ENCODE results near the gene RENBP.

RENBP gene

DNA sequence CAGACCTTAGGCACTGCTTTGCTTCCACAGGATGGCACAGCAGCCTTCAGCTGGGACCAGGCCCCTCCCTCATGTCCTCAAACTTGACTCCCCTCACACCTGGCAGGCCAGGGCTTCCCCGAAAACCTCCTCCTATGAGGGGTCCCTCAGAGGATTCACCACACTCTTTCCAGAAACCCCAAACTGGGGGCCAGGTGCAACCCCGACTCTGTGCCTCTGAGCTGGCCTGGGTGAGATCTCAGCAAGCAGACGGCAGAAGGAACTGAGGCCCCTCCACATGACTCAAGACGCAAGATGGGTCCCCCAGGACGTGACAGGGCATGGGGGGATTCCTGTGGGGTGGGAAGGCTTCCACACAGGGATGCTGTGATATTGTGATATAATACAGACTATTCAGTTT lies 21.0 kb upstream of the RENBP start:
- no peak overlapping the region for H3K4me3 ChIP-seq (ENCODE audit: low read depth, low read length)
- TF ChIP-seq, protein P1, sequence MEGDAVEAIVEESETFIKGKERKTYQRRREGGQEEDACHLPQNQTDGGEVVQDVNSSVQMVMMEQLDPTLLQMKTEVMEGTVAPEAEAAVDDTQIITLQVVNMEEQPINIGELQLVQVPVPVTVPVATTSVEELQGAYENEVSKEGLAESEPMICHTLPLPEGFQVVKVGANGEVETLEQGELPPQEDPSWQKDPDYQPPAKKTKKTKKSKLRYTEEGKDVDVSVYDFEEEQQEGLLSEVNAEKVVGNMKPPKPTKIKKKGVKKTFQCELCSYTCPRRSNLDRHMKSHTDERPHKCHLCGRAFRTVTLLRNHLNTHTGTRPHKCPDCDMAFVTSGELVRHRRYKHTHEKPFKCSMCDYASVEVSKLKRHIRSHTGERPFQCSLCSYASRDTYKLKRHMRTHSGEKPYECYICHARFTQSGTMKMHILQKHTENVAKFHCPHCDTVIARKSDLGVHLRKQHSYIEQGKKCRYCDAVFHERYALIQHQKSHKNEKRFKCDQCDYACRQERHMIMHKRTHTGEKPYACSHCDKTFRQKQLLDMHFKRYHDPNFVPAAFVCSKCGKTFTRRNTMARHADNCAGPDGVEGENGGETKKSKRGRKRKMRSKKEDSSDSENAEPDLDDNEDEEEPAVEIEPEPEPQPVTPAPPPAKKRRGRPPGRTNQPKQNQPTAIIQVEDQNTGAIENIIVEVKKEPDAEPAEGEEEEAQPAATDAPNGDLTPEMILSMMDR (IDR thresholded peaks at IDR 0.05; ENCODE audit: borderline replicate concordance, insufficient read depth, low read depth, low read length): no peak

DNA sequence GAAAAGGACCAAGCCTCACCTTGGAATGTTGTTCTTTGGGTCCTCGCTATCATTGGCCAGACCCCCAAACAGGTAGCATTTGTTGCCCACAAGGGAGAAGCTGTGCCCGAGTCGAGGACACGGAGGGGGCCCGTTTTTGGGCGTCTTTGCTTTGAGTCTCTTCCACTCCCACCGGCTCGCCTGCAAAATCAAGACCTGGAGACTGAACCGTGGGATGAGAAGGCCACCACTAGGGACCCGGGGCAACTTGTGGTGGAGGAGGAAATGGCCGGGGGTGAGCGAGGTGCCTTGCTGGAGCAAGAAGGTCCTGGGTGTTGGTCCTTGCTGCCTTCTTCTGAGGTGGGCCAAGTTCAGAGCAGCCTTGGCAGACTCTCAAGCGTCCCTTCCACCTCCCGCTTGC lies 19.7 kb upstream of the RENBP start:
- no peak overlapping the region for H3K4me3 ChIP-seq (ENCODE audit: low read depth, low read length)
- TF ChIP-seq, protein P1 (IDR thresholded peaks at IDR 0.05; ENCODE audit: borderline replicate concordance, insufficient read depth, low read depth, low read length): no peak

DNA sequence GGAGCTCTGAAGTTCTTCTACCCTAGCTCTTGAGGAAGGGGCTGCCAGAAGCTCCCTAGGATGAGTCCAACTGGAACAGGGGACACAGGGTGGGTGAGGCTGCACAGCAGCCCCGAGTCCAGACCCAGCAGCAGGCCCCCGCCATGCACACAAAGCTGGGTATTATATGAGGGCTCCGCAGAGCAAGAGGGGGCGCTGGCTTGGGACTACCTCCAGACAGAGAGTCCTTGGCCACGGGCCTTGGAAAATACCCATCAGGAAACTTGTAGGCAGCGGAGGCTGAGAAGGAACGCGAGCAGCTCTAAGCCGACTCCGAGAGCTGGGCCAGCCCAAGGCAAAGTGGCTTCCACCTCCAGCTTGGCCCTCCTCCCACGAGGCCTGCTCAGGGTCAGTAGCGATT lies 19.1 kb upstream of the RENBP start:
- TF ChIP-seq, protein P1 (IDR thresholded peaks at IDR 0.05; ENCODE audit: borderline replicate concordance, insufficient read depth, low read depth, low read length): no peak
- H3K4me3 ChIP-seq (ENCODE audit: low read depth, low read length): no peak overlapping the region

DNA sequence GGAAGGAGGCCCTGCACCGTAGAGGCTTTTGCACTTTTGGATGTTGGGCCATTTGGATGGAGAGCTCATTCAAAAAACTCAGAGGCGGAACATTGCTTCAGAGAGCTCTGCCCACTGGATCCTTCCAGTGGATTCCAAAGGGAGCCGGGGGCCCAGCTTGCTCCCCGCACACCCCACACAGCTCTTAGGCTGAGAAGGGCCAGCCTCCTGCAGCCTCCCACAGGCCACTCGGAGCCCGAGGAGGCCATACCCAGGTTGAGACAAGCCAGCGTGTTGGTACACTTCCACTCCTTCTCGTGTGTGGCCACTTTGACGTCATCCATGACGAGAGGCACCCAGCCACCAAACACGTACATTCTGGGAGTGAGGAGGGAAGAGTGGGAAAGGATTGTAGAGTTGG lies 16.8 kb upstream of the RENBP start:
- no peak overlapping the region for H3K4me3 ChIP-seq (ENCODE audit: low read depth, low read length)
- TF ChIP-seq, protein P1 (IDR thresholded peaks at IDR 0.05; ENCODE audit: borderline replicate concordance, insufficient read depth, low read depth, low read length): no peak

DNA sequence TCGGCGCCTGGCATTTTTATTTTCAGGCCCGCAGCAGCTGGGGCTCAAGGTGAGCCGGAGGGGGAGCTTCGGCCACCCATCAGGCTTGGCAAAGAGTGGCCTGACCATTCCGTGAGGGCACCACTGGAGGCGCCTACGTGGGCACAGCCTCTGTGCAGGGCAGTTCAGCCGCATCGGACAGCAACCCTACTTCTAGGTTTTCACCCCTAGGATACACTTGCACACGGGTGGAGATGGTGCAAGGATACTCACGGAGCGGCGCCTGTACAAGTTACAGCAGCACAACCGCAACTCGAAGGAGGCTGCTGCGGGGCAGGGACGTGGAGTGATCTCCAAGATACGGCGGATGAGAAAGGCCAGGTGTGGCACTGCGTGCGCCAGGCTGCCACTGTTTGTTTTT lies 16.3 kb upstream of the RENBP start:
- TF ChIP-seq, protein P1 (IDR thresholded peaks at IDR 0.05; ENCODE audit: borderline replicate concordance, insufficient read depth, low read depth, low read length): no peak
- no peak overlapping the region for H3K4me3 ChIP-seq (ENCODE audit: low read depth, low read length)

DNA sequence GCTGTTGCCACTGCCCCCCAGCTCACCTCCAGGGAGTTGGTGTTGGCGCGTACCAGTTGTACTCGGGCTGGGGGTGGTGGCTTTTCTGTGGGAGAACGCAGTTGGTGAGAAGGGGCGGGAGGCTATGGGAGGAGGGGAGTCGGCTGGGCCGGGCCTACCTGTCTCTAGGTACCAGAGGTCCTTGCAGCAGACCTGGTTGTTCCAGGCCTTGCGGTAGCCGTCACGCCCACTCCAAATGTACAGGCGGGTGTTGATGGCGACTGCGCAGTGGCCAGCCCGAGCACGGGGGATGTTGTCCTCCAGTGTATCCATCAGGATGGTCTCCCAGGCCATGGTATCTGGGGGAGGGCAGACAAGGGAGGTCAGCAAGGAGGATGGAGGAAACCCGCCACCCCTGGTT lies 15.6 kb upstream of the RENBP start:
- TF ChIP-seq, protein P1 (IDR thresholded peaks at IDR 0.05; ENCODE audit: borderline replicate concordance, insufficient read depth, low read depth, low read length): no peak

DNA sequence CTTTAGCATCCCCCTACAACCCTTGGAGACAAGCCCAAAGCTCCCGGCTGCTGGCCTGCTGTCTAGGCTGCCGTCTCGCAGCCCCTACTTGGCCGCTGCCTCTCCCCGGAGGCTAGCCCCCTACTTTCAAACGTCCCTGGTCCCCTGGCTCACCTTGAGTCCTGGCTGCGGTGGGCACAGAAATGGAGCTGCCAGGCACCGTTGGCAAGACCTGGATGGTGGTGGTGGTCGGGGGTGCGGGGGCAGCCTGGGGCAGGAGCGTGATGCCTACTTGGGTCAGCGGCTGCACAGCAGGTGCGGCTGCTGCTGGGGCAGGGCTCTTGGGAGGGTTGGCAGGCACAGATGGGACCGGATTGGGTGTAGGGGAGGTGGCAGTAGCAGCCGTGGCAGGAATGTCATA lies 15.2 kb upstream of the RENBP start:
- TF ChIP-seq, protein P1 (IDR thresholded peaks at IDR 0.05; ENCODE audit: borderline replicate concordance, insufficient read depth, low read depth, low read length): no peak
- no peak overlapping the region for H3K4me3 ChIP-seq (ENCODE audit: low read depth, low read length)

More for the DNA sequence above, 15.6 kb upstream of the RENBP start:
- H3K4me3 ChIP-seq (ENCODE audit: low read depth, low read length): no peak overlapping the region
